ENCODE measurements around the gene KCTD5. TPM values are rescaled to one million over a fixed set of nuclear protein-coding genes. Genes with fewer than 3 reads are reported as not detected.
"Not testable (repeated sequence)": the region's sequence is repeated elsewhere in the genome, so short reads cannot be mapped to it uniquely, and the experiment has no call there.

KCTD5 gene
- total RNA-seq, 4 donors from 2014 or later = 15.1 to 31.1 (median 19.5) TPM

- H3K27ac ChIP-seq = peak within 1 kb of the TSS in 3 of 4 donors; percentile 77 to 82 (median 82)
- ATAC-seq = no peak
- 67 to 93% methylated on average over 1 to 7 of the region's 26 CpGs for WGBS, 2 donors (ENCODE audit: low coverage in 1 of 2)
Observed at GRCh38 chr16:2720064-2720457, 37.7 kb downstream of the KCTD5 start, which contains the start of gene PRSS27. Gene PRSS27 (minus strand): TSS chr16:2720224. CDS start chr16:2720160, 64 bp downstream.

GRCh38 chr16:2720719-2721633 lies 38.7 kb downstream of the KCTD5 start:
- H3K27ac ChIP-seq = peak overlapping the region in 3 of 4 donors; percentile 77 to 82 (median 82)
- no peaks in the 10 kb centered on the region for H3K9me3 ChIP-seq
- no peaks in the 10 kb centered on the region for H3K36me3 ChIP-seq
- peak; percentile 95 for ATAC-seq
- peak overlapping the region; percentile 56 to 70 for H3K4me3 ChIP-seq
- H3K27me3 ChIP-seq = peaks cover 23% of the 10 kb centered on the region
- TF ChIP-seq EP300 (IDR thresholded peaks at IDR 0.05) (no peak), POLR2AphosphoS5 (IDR thresholded peaks at IDR 0.05) (peak; percentile 34), POLR2A (IDR thresholded peaks at IDR 0.05) (peak in 1 of 2 donors; percentile 18), CTCF (IDR thresholded peaks at IDR 0.05) (peak in 3 of 4 experiments; percentile 48 to 83 (median 66))
- H3K4me1 ChIP-seq = peaks cover 0 to 26% (median 0%) of the 10 kb centered on the region in 3 donors
- WGBS, 2 donors (ENCODE audit: low coverage in 1 of 2) = no CpG with 5 or more reads among the region's 99 CpGs

More at GRCh38 chr16:2720064-2720457, 37.7 kb downstream of the KCTD5 start, which contains the start of gene PRSS27:
- H3K9me3 ChIP-seq = no peaks in the 10 kb centered on the region
- peaks cover 0 to 33% (median 0%) of the 10 kb centered on the region in 3 donors for H3K4me1 ChIP-seq
- peak within 1 kb of the TSS; percentile 56 to 70 for H3K4me3 ChIP-seq
- no peaks in the 10 kb centered on the region for H3K36me3 ChIP-seq
- peaks cover 27% of the 10 kb centered on the region for H3K27me3 ChIP-seq
- TF ChIP-seq POLR2A (IDR thresholded peaks at IDR 0.05) = no peak
- TF ChIP-seq CTCF (IDR thresholded peaks at IDR 0.05) = no peak

DNA sequence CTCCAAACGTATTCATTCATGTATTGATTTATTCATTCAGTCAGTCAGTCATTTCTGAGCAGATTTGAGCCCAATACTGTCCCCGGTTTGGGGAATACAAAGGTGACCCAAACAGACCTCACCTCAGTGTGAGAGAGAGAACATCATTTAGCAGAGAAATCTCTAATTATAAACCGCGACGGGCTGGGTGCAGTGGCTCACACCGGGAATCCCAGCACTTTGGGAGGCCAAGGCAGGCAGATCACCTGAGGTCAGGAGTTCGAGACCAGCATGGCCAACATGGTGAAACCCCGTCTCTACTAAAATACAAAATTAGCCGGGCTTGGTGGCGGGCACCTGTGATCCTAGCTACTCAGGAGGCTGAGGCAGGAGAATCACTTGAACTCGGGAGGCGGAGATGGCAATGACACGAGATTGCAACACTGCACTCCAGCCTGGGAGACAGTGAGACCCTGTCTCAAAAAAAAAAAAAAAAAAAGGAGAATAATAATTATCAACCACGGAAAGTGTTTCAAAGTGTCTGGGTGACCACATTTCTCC lies 39.4 kb downstream of the KCTD5 start:
- H3K9me3 ChIP-seq, ATAC-seq, H3K36me3 ChIP-seq: not testable (repeated sequence)
- peaks cover 0 to 26% (median 0%) of the 10 kb centered on the region in 3 donors for H3K4me1 ChIP-seq
- 13 to 28% methylated on average over 3 to 14 of the region's 14 CpGs for WGBS, 2 donors (ENCODE audit: low coverage in 1 of 2)
- H3K4me3 ChIP-seq = peak overlapping the region; percentile 56 to 70
- peaks cover 16% of the 10 kb centered on the region for H3K27me3 ChIP-seq
- H3K27ac ChIP-seq = peak overlapping the region in 3 of 4 donors; percentile 77 to 82 (median 82)

- Histone ChIP-seq H3K4me1 (peaks cover 0 to 24% (median 0%) of the 10 kb centered on the region in 3 donors), H3K9me3 (no peaks in the 10 kb centered on the region), H3K27ac (no peak overlapping the region), H3K36me3 (no peaks in the 10 kb centered on the region), H3K4me3 (no peak overlapping the region), H3K27me3 (peaks cover 16% of the 10 kb centered on the region)
- ATAC-seq = no peak
- TF ChIP-seq CTCF (IDR thresholded peaks at IDR 0.05) (no peak), EP300 (IDR thresholded peaks at IDR 0.05) (no peak), POLR2AphosphoS5 (IDR thresholded peaks at IDR 0.05) (no peak)
- 58 to 82% methylated on average over 6 to 7 of the region's 7 CpGs for whole genome bisulfite sequencing, 2 donors (ENCODE audit: low coverage in 1 of 2)
Observed at GRCh38 chr16:2724088-2724676, 41.9 kb downstream of the KCTD5 start.

- peaks cover 0 to 17% (median 0%) of the 10 kb centered on the region in 3 donors for H3K4me1 ChIP-seq
- no peak overlapping the region for H3K27ac ChIP-seq
- 40 to 67% methylated on average over 1 to 6 of the region's 16 CpGs for WGBS, 2 donors (ENCODE audit: low coverage in 1 of 2)
- no peak for ATAC-seq
- no peak overlapping the region for H3K4me3 ChIP-seq
- peaks cover 16% of the 10 kb centered on the region for H3K27me3 ChIP-seq
- TF ChIP-seq CTCF (IDR thresholded peaks at IDR 0.05) (no peak), POLR2AphosphoS5 (IDR thresholded peaks at IDR 0.05) (no peak), EP300 (IDR thresholded peaks at IDR 0.05) (no peak), POLR2A (IDR thresholded peaks at IDR 0.05) (no peak)
- H3K36me3 ChIP-seq = no peaks in the 10 kb centered on the region
- H3K9me3 ChIP-seq = no peaks in the 10 kb centered on the region
Observed at GRCh38 chr16:2724816-2725348, 42.6 kb downstream of the KCTD5 start.

Data from gastroesophageal sphincter (tissue), 4 donors.